Mesothelial cell of epicardium (in vitro differentiated cells): ENCODE results near the gene LHFPL3. TPM values are rescaled to one million over a fixed set of nuclear protein-coding genes. Genes with fewer than 3 reads are reported as not detected.

ENCODE experiments used
- DNase-seq, 2 experiments: peaks; one replicate each; pipeline ENCODE4 v3.0.0; 2021; ENCODE audit warnings: low spot score in 2 of 2; ENCODE audit not compliant: unreplicated experiment in 2 of 2
- H3K27ac Mint-ChIP-seq: 2 replicates; pipeline ENCODE4 v1.8.0; 2021; ENCODE audit warnings: mixed read lengths
- H3K27me3 Mint-ChIP-seq: 2 replicates; pipeline ENCODE4 v1.8.0; 2021; ENCODE audit warnings: low read depth, mixed read lengths
- H3K36me3 Mint-ChIP-seq: 2 replicates; pipeline ENCODE4 v1.8.0; 2021; ENCODE audit warnings: mixed read lengths
- H3K4me1 Mint-ChIP-seq: 2 replicates; pipeline ENCODE4 v1.8.0; 2021; ENCODE audit warnings: mixed read lengths
- H3K4me3 Mint-ChIP-seq: 2 replicates; pipeline ENCODE4 v1.8.0; 2021; ENCODE audit warnings: mild to moderate bottlenecking, moderate library complexity, mixed read lengths
- H3K9me3 Mint-ChIP-seq: 2 replicates; pipeline ENCODE4 v1.8.0; 2021; ENCODE audit warnings: mixed read lengths
- CTCF ChIP-seq: fragments of 200-600 bp; sonication (generic); IDR thresholded peaks from one replicate; pipeline ENCODE4 v1.5.0; 2021; ENCODE audit warnings: antibody characterized with exemption; ENCODE audit not compliant: unreplicated experiment
- total RNA-seq: library from RNA; stranded (reverse); gene quantifications from 3 replicates; pipeline ENCODE4 v1.2.1, GENCODE V29; 2021

LHFPL3 gene
- total RNA-seq, 1 donor from 2014 or later = not detected

- Mint-ChIP-seq H3K4me3 (no peak overlapping the region), H3K9me3 (no peaks in the 10 kb centered on the region), H3K27me3 (peaks cover 11% of the 10 kb centered on the region), H3K27ac (no peak overlapping the region), H3K36me3 (no peaks in the 10 kb centered on the region), H3K4me1 (no peaks in the 10 kb centered on the region)
- TF ChIP-seq CTCF = no peak
- no peak for DNase-seq
Observed at GRCh38 chr7:104825099-104825498, 496.7 kb downstream of the LHFPL3 start.

- no peak for DNase-seq
- Mint-ChIP-seq H3K36me3 (no peaks in the 10 kb centered on the region), H3K4me1 (no peaks in the 10 kb centered on the region), H3K9me3 (no peaks in the 10 kb centered on the region), H3K4me3 (no peak overlapping the region), H3K27me3 (peaks cover 11% of the 10 kb centered on the region), H3K27ac (no peak overlapping the region)
- TF ChIP-seq CTCF = no peak
Observed at GRCh38 chr7:104826135-104826534, 497.7 kb downstream of the LHFPL3 start.

GRCh38 chr7:104836976-104837375 is 508.6 kb downstream of the LHFPL3 start:
- Mint-ChIP-seq H3K4me1 (peaks cover 5% of the 10 kb centered on the region), H3K36me3 (no peaks in the 10 kb centered on the region), H3K4me3 (no peak overlapping the region), H3K27ac (no peak overlapping the region), H3K9me3 (no peaks in the 10 kb centered on the region), H3K27me3 (peaks cover 34% of the 10 kb centered on the region)
- DNase-seq = no peak
- no peak for TF ChIP-seq CTCF

- Mint-ChIP-seq H3K9me3 (no peaks in the 10 kb centered on the region), H3K4me3 (no peak overlapping the region), H3K27ac (no peak overlapping the region), H3K36me3 (no peaks in the 10 kb centered on the region), H3K27me3 (peaks cover 40% of the 10 kb centered on the region), H3K4me1 (peaks cover 12% of the 10 kb centered on the region)
- TF ChIP-seq CTCF = no peak
- no peak for DNase-seq
Observed at GRCh38 chr7:104838537-104839299, 510.3 kb downstream of the LHFPL3 start.

GRCh38 chr7:104839842-104840241 is 511.4 kb downstream of the LHFPL3 start:
- H3K27ac Mint-ChIP-seq = no peak overlapping the region
- H3K36me3 Mint-ChIP-seq = no peaks in the 10 kb centered on the region
- DNase-seq = no peak
- H3K9me3 Mint-ChIP-seq = no peaks in the 10 kb centered on the region
- peaks cover 38% of the 10 kb centered on the region for H3K27me3 Mint-ChIP-seq
- TF ChIP-seq CTCF = no peak
- no peak overlapping the region for H3K4me3 Mint-ChIP-seq
- peaks cover 12% of the 10 kb centered on the region for H3K4me1 Mint-ChIP-seq
